PC-3 (cell line): ENCODE results near the gene EMP2. TPM values are rescaled to one million over a fixed set of nuclear protein-coding genes. Genes with fewer than 3 reads are reported as not detected.

ENCODE experiments used
- ATAC-seq: fragments of 200-7000 bp; cut with Tn5 transposase; 2 replicates; pipeline ENCODE4 v1.9.1; 2020; ENCODE audit warnings: mild to moderate bottlenecking, moderate library complexity
- BruUV-seq: library from RNA; stranded (reverse); fragments of 400-500 nt; replicated peaks from 2 replicates; lab custom pipeline; 2021; lab: Mats Ljungman, UMichigan
- CTCF ChIA-PET: fragments of 300-600 bp; sonication (Branson Sonifier 250); formaldehyde crosslinking; loops from one replicate; lab custom pipeline; 2022; ENCODE audit warnings: antibody characterized with exemption; lab: Charles Lee
- POLR2A ChIA-PET: fragments of 300-600 bp; sonication (Branson Sonifier 250); formaldehyde crosslinking; loops from one replicate; lab custom pipeline; 2022; ENCODE audit warnings: antibody characterized with exemption; ENCODE audit not compliant: unreplicated experiment; lab: Charles Lee
- DNase-seq: peaks from one replicate; pipeline ENCODE4 v3.0.0-alpha.2; 2015
- H2AFZ ChIP-seq: fragments of 300-600 bp; sonication (generic); 2 replicates; pipeline ENCODE4 v1.6.0; 2016; ENCODE audit warnings: antibody characterized with exemption, low read length
- H3F3A ChIP-seq: fragments of 300-600 bp; sonication (generic); one replicate; pipeline ENCODE4 v1.6.0; 2017; ENCODE audit warnings: antibody characterized with exemption, low read length, control low read depth, mild to moderate bottlenecking; ENCODE audit not compliant: unreplicated experiment
- H3K27ac ChIP-seq: fragments of 300-600 bp; sonication (generic); 2 replicates; pipeline ENCODE4 v1.5.1; 2016; ENCODE audit warnings: mild to moderate bottlenecking, low read length
- H3K27me3 ChIP-seq: fragments of 300-600 bp; sonication (generic); 2 replicates; pipeline ENCODE4 v1.6.1; 2016; ENCODE audit warnings: low read length, mixed read lengths
- H3K36me3 ChIP-seq: fragments of 300-600 bp; sonication (generic); 2 replicates; pipeline ENCODE4 v1.6.1; 2016; ENCODE audit warnings: low read depth, mixed run types, low read length, mixed read lengths
- H3K4me1 ChIP-seq: fragments of 300-600 bp; sonication (generic); 2 replicates; pipeline ENCODE4 v1.5.1; 2016; ENCODE audit warnings: low read length; ENCODE audit not compliant: insufficient read depth
- H3K4me2 ChIP-seq: fragments of 300-600 bp; sonication (generic); 2 replicates; pipeline ENCODE4 v1.6.0; 2016; ENCODE audit warnings: low read length
- H3K4me3 ChIP-seq: fragments of 300-600 bp; sonication (generic); 2 replicates; pipeline ENCODE4 v1.5.1; 2016; ENCODE audit warnings: mild to moderate bottlenecking, low read length, mixed read lengths
- H3K79me2 ChIP-seq: fragments of 300-600 bp; sonication (generic); 2 replicates; pipeline ENCODE4 v1.6.1; 2017; ENCODE audit warnings: low read length, mixed read lengths
- H3K9ac ChIP-seq: fragments of 300-600 bp; sonication (generic); 2 replicates; pipeline ENCODE4 v1.6.0; 2016; ENCODE audit warnings: mild to moderate bottlenecking, low read length
- H3K9me2 ChIP-seq: fragments of 300-600 bp; sonication (generic); replicated peaks from 2 replicates; pipeline ENCODE4 v1.6.1; 2016; ENCODE audit warnings: mixed run types, low read length, mixed read lengths
- H3K9me3 ChIP-seq: fragments of 300-600 bp; sonication (generic); 2 replicates; pipeline ENCODE4 v1.6.1; 2016; ENCODE audit warnings: low read length, mixed read lengths
- H4K20me1 ChIP-seq: fragments of 300-600 bp; sonication (generic); 2 replicates; pipeline ENCODE4 v1.6.1; 2016; ENCODE audit warnings: low read length, mixed read lengths
- EZH2 ChIP-seq: fragments of 300-600 bp; sonication (generic); IDR thresholded peaks from one replicate; pipeline ENCODE4 v1.6.1; 2017; ENCODE audit warnings: antibody characterized with exemption, mild to moderate bottlenecking, low read length; ENCODE audit not compliant: unreplicated experiment
- EZH2phosphoT487 ChIP-seq: fragments of 300-600 bp; sonication (generic); IDR thresholded peaks from 2 replicates; pipeline ENCODE4 v1.6.1; 2018; ENCODE audit warnings: mild to moderate bottlenecking, antibody characterized with exemption, low read length, borderline replicate concordance
- intact Hi-C: fragments of 100-400 bp; cut with micrococcal nuclease; formaldehyde crosslinking; loops from 2 replicates; pipeline ENCODE4 v1.9.0; 2023
- total RNA-seq: library from RNA; depleted of rRNA; stranded (reverse); fragments of >200 nt; gene quantifications from 2 replicates; pipeline ENCODE4 v1.2.3, GENCODE V29; 2014
- TF ChIP-seq, protein P1 (sequence below): fragments of 300-600 bp; sonication (generic); conservative IDR thresholded peaks from 2 replicates; pipeline ENCODE4 v1.5.1; 2017; ENCODE audit warnings: antibody characterized with exemption, low read depth, mild to moderate bottlenecking, low read length

Gene EMP2
- total RNA-seq, 1 experiment from 2014 or later, result 38.7 TPM

DNA sequence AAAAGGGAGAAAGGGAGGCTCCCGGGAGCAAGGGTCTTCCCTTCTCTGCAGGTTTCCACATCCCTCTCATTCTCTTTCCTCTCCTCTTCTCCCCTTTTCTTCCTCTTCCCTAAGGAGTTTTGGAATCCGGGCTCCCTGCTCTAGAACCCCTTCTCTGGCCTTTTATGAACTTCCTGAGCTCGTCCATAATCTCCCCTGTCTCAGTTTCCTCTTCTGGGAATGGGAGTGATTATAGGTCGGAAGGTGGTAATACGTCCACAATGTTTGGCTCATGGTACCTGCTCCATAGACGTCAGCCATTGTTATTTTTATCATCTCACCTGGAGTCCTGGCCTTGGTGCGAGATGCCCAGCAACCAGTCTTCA, 467 bp upstream of the EMP2 start:
- peak overlapping the region; percentile 84 for H3K27ac ChIP-seq

GRCh38 chr16:10579575-10579964, 828 bp downstream of the EMP2 start:
- TSS peak; percentile 46 for BruUV-seq
- H3K9ac ChIP-seq, result peak overlapping the region; percentile 99

More for the DNA sequence above, 467 bp upstream of the EMP2 start:
- no peak for DNase-seq
- ATAC-seq, result no peak
- H3F3A ChIP-seq, result peaks cover 4% of the 10 kb centered on the region
- peak overlapping the region; percentile 74 for H2AFZ ChIP-seq
- ChIA-PET POLR2A (interaction anchor here (0.7 kb wide), 1 partner anchor 47 kb away, joined by 3 read pairs; no protein-coding TSS in a partner anchor), CTCF (no interaction called here)
- intact Hi-C loops, result no loop called here
- no peak for TF ChIP-seq EZH2phosphoT487
- TF ChIP-seq EZH2, result no peak
- TF ChIP-seq, protein P1, sequence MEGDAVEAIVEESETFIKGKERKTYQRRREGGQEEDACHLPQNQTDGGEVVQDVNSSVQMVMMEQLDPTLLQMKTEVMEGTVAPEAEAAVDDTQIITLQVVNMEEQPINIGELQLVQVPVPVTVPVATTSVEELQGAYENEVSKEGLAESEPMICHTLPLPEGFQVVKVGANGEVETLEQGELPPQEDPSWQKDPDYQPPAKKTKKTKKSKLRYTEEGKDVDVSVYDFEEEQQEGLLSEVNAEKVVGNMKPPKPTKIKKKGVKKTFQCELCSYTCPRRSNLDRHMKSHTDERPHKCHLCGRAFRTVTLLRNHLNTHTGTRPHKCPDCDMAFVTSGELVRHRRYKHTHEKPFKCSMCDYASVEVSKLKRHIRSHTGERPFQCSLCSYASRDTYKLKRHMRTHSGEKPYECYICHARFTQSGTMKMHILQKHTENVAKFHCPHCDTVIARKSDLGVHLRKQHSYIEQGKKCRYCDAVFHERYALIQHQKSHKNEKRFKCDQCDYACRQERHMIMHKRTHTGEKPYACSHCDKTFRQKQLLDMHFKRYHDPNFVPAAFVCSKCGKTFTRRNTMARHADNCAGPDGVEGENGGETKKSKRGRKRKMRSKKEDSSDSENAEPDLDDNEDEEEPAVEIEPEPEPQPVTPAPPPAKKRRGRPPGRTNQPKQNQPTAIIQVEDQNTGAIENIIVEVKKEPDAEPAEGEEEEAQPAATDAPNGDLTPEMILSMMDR, result no peak
- H3K4me2 ChIP-seq, result peak overlapping the region; percentile 93
- no peaks in the 10 kb centered on the region for H3K9me3 ChIP-seq
- no peaks in the 10 kb centered on the region for H3K36me3 ChIP-seq
- H3K9me2 ChIP-seq, result no peaks in the 10 kb centered on the region
- H3K4me1 ChIP-seq, result peaks cover 54% of the 10 kb centered on the region
- H3K9ac ChIP-seq, result peak overlapping the region; percentile 99
- H3K4me3 ChIP-seq, result peak overlapping the region; percentile 89
- peaks cover 44% of the 10 kb centered on the region for H3K79me2 ChIP-seq
- TSS peak; percentile 68 for BruUV-seq
- H4K20me1 ChIP-seq, result peaks cover 12% of the 10 kb centered on the region; the same call in 1 of the 2 replicates
- no peaks in the 10 kb centered on the region for H3K27me3 ChIP-seq

More at GRCh38 chr16:10579575-10579964, 828 bp downstream of the EMP2 start:
- Histone ChIP-seq H3K36me3 (no peaks in the 10 kb centered on the region), H4K20me1 (peaks cover 12% of the 10 kb centered on the region; the same call in 1 of the 2 replicates), H3K9me2 (no peaks in the 10 kb centered on the region), H3K27me3 (no peaks in the 10 kb centered on the region), H3K27ac (peak overlapping the region; percentile 84), H3K9me3 (no peaks in the 10 kb centered on the region), H3K4me1 (peaks cover 45% of the 10 kb centered on the region), H3K4me2 (peak overlapping the region; percentile 93), H3K4me3 (peak overlapping the region; percentile 89), H3F3A (no peaks in the 10 kb centered on the region), H2AFZ (peak overlapping the region; percentile 87), H3K79me2 (peaks cover 57% of the 10 kb centered on the region)
- intact Hi-C loops, result loop anchor here (5.0 kb wide), 2 partner anchors 67 to 88 kb away; no protein-coding TSS in a partner anchor
- POLR2A ChIA-PET, result no interaction called here
- ATAC-seq (no peak; the same call in 1 of the 2 replicates), DNase-seq (no peak)
- CTCF ChIA-PET, result no interaction called here
- TF ChIP-seq, protein P1, result no peak
- TF ChIP-seq EZH2 (no peak), EZH2phosphoT487 (no peak)
